IPS-15b (cell line): ENCODE measurements around the gene SCNN1A.

Experiments
- H3K27me3 ChIP-seq: one replicate; pipeline ENCODE4 v1.6.1; 2013; ENCODE audit warnings: low read length; ENCODE audit not compliant: control insufficient read depth, insufficient read depth
- H3K36me3 ChIP-seq: one replicate; pipeline ENCODE4 v1.6.1; 2013; ENCODE audit warnings: low read length; ENCODE audit not compliant: control insufficient read depth, insufficient read depth
- H3K4me1 ChIP-seq: one replicate; pipeline ENCODE4 v1.6.1; 2013; ENCODE audit warnings: mild to moderate bottlenecking, low read length; ENCODE audit not compliant: control insufficient read depth, insufficient read depth
- H3K4me3 ChIP-seq: one replicate; pipeline ENCODE4 v1.5.1; 2013; ENCODE audit warnings: low read depth, low read length
- H3K9ac ChIP-seq: one replicate; pipeline ENCODE4 v1.6.1; 2013; ENCODE audit warnings: low read depth, mild to moderate bottlenecking, low read length
- H3K9me3 ChIP-seq: one replicate; pipeline ENCODE4 v1.6.1; 2013; ENCODE audit warnings: mild to moderate bottlenecking, low read length; ENCODE audit not compliant: control insufficient read depth, insufficient read depth

The SCNN1A gene

DNA sequence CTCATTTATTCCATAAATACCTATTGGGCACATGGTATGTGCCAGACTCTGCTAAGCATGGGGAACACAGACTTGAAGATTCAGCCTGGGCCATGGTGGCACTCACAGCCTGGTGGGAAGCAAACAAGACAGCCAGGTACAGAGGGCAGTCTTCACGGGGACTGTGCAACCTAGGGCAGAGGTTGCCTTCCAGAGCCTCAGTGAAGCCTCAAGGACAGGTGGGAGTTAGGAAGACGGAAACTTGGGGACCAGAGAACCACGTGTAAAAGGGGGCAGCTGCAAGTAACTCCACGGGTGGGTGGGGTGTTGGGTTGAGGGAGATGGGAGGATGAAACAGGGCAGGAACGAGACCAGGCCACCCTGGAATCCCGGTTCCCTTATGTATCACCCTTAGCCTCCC is 7.6 kb upstream of the SCNN1A start:
- H3K4me3 ChIP-seq = no peak overlapping the region
- H3K4me1 ChIP-seq = peaks cover 13% of the 10 kb centered on the region
- no peaks in the 10 kb centered on the region for H3K9me3 ChIP-seq
- H3K9ac ChIP-seq = no peak overlapping the region
- no peaks in the 10 kb centered on the region for H3K36me3 ChIP-seq
- peaks cover 34% of the 10 kb centered on the region for H3K27me3 ChIP-seq

DNA sequence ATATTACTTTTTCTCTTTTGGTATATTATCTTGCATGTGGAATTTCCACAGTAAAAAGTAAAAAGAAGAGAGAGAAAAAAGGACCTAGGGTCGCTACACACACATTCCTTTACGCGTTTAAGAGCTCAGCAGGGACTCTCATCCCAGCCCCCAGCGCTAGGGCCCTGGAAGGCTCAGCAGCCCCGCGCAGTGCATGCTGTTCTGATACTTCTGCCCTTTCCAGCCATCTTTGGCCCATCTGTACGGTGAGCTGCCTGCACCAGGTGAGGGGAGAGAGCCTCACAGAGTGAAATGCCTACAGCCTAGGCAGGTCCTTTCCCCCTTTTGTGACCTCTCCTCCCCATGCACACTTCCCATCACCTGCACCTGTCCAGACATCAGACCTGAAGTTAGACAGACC is 7.0 kb upstream of the SCNN1A start:
- Histone ChIP-seq H3K36me3 (no peaks in the 10 kb centered on the region), H3K9me3 (no peaks in the 10 kb centered on the region), H3K4me3 (no peak overlapping the region), H3K27me3 (peaks cover 34% of the 10 kb centered on the region), H3K9ac (no peak overlapping the region), H3K4me1 (peaks cover 17% of the 10 kb centered on the region)

DNA sequence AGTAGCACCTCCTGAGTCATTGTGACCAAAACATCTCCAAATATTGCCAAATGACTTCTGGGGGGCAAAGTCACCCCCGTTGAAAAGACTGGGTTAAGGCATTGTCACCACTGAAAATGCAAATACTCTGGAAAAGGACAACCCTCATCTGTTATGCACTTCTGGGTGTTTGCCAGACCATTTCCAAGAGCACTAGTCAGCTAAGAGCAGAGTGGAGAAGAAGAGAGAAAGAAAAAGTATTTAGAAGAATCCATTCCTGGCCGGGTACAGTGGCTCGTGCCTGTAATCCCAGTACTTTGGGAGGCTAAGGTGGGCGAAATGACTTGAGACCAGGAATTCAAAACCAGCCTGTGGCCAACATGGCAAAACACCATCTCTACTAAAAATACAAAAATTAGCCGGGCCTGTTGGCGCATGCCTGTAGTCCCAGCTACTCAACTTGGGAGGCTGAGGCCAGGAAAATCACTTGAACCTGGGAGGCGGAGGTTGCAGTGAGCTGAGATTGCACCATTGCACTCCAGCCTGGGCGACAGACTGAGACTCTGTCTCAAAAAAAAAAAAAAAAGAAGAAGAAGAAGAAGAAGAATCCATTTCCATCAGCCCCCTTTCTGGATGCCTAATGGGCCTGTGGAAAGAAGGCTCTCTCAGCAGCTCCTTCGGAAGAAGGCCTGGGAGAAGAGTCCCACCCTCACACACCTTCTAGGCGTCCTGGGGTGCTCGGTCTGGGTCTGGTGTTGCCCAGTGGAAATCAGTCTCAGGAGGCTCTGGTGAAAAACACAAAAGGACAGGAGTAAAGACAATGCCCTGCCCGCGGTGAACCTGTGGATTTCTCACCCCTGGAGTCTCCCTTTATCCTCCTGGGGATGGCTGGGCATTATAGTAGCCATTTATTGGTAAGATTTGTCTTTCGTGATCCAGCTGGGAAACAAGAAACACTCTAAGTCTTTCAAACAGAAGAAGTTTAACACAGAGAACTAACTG is 5.1 kb upstream of the SCNN1A start:
- Histone ChIP-seq H3K4me3 (no peak overlapping the region), H3K9me3 (no peaks in the 10 kb centered on the region), H3K4me1 (peaks cover 30% of the 10 kb centered on the region), H3K27me3 (peaks cover 34% of the 10 kb centered on the region), H3K36me3 (no peaks in the 10 kb centered on the region), H3K9ac (no peak overlapping the region)

DNA sequence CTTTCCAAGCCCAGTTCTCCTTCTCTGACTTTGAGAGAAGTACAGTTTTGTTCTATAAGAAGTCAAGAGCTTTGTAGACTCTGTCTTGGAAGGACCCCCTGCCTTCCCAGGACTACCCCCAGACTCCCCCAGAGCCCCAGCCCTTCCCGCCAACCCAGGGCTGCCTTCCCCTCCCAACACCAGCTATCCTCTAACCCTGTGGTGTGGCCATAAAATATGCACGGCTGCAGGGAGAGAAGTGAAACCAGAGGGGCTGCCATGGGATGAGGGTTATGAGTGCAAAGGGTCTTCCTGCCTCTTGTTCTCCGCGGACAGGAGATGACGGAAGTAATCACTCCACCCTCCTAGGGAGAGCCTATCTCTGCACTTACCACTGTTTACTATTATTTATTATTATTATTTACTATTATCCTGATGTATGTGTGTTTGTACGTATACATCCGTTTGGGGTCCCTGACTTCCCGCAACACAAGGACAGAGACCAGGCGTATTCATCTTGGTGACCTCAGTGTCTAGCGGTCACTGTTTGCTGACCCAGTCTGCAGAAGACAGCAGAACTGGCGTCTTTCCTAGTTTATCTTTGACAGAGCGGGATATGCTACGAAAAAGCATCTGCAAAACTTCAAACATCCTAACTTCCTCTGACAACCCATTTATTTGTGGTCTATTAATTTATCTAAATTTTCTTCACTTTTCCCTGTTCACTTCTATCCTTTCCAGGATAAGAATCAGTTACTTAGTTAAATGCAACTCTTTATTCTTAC is 3.5 kb upstream of the SCNN1A start:
- peaks cover 30% of the 10 kb centered on the region for H3K4me1 ChIP-seq
- H3K36me3 ChIP-seq = no peaks in the 10 kb centered on the region
- H3K9ac ChIP-seq = no peak overlapping the region
- H3K4me3 ChIP-seq = no peak overlapping the region
- H3K9me3 ChIP-seq = no peaks in the 10 kb centered on the region
- peaks cover 26% of the 10 kb centered on the region for H3K27me3 ChIP-seq

DNA sequence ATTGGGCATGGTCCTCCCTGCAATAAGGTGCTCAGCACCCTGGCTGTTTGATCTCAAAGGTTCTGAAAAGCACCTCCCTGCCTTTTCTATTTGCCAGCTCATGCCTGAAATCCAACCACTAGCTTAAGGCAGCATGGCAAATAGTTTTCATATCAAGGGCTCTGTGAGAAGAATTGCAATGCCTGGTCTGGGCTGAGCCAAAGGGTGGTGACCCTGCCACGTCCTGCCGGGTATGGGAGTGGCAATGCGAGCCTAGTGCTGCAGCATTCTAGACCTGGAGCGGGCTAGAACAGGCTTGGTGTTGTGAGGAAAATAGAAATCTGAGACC is 2.3 kb upstream of the SCNN1A start:
- peaks cover 16% of the 10 kb centered on the region for H3K27me3 ChIP-seq
- no peaks in the 10 kb centered on the region for H3K9me3 ChIP-seq
- no peak overlapping the region for H3K4me3 ChIP-seq
- no peaks in the 10 kb centered on the region for H3K36me3 ChIP-seq
- peaks cover 23% of the 10 kb centered on the region for H3K4me1 ChIP-seq
- H3K9ac ChIP-seq = no peak overlapping the region

DNA sequence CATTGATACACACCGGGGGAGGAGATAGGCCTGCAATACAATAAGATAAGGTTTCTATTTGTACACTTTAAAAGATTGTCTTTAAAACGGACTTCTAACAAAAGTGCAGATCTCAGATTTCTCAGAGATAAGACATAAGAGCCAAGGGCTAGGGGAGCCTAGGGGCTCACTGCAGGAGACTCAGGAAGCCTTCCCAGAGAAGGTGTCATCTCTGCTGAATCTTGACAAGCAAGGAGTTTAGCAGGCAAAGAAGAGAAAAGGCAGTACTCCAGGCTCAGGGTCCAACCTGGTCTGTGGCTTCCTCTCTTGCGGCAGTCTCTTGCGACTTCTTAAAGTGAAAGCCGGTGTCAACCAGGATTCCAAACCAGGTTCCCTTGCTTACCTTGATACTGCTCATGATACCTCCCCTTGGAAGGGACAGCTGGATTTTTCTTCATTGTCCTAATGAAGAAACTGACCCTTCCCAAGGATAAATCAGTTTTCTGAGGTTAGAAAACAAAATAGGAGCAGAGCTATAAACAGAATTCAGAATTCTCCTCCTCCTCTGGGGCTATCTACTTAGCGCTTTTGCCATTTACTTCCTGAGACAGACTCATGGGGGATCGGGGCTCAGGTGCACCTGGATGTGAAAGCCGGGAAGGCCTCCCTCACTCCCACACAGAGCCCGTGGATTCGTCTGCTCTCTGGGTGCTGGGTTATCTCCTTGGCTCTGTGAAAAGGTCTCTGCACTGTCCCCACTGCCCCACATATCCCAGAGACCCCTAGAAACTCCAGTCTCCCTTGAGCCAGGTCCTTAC is 1.7 kb upstream of the SCNN1A start:
- H3K9ac ChIP-seq = peak overlapping the region; percentile 85

DNA sequence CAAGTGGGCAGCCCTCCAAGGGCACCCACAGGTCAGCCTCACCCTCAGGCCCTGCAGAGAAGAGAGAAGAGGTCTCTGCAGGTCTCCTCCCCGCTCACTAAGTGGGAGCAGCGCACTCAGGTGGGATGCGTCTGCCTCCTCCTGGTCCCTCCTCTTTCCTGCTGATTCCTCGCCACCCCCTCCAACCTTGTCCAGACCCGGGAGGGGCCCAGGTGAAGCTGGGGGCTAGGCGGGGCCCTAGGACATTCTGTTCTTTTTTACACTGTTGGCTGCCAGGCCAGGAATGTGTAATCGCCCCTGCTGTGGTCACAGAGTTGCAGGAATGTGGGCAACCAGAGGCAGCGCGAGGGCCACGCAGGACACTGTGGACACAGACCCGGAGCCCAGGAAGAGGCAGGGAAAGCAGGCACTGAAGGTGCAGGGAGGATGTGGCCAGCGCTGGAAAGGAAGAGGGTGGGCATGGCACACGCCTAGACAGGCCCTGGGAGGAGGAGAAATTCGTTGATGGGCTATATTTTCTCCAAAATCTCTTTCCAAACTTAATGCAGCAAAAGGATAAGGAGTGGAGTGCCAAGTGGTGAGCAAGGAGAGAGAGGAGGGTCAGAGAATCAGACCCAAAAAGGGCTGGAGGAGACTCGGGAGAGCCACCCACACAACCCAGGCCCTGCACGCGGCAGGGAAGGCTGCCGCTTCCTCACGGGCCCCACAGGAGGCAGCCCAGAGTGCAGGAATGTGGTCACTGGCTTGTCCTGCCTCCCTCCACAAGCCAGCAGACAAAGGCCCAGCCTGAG is 911 bp upstream of the SCNN1A start:
- peak overlapping the region; percentile 85 for H3K9ac ChIP-seq
- peak overlapping the region; percentile 96 for H3K4me3 ChIP-seq
- peaks cover 7% of the 10 kb centered on the region for H3K27me3 ChIP-seq
- H3K4me1 ChIP-seq = peaks cover 17% of the 10 kb centered on the region
- H3K9me3 ChIP-seq = no peaks in the 10 kb centered on the region
- no peaks in the 10 kb centered on the region for H3K36me3 ChIP-seq

More for the DNA sequence above, 1.7 kb upstream of the SCNN1A start:
- Histone ChIP-seq H3K4me3 (peak overlapping the region; percentile 96), H3K27me3 (peaks cover 12% of the 10 kb centered on the region), H3K4me1 (peaks cover 21% of the 10 kb centered on the region), H3K9me3 (no peaks in the 10 kb centered on the region), H3K36me3 (no peaks in the 10 kb centered on the region)

DNA sequence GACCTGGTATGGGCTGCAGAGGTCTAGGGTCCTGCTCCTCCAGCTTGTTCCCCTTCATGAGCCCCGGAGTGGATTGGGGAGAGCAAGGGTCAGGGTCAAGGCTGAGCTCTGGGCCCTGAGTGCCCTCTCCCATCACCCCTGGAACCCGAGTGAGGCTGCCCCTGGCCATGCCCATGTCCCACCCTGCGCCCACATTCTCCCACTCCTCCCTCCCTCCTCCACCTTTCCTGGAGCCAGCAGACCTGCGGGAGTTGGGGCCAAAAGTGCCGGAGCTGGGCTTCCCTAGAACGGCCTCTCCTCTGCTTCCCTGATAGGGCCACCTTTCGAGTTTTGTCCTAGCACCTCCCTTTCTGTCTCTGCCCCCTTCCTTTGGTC is 590 bp downstream of the SCNN1A start:
- Histone ChIP-seq H3K9ac (peak overlapping the region; percentile 84), H3K36me3 (peaks cover 4% of the 10 kb centered on the region), H3K9me3 (no peaks in the 10 kb centered on the region), H3K4me1 (peaks cover 26% of the 10 kb centered on the region), H3K27me3 (no peaks in the 10 kb centered on the region), H3K4me3 (peak overlapping the region; percentile 96)

DNA sequence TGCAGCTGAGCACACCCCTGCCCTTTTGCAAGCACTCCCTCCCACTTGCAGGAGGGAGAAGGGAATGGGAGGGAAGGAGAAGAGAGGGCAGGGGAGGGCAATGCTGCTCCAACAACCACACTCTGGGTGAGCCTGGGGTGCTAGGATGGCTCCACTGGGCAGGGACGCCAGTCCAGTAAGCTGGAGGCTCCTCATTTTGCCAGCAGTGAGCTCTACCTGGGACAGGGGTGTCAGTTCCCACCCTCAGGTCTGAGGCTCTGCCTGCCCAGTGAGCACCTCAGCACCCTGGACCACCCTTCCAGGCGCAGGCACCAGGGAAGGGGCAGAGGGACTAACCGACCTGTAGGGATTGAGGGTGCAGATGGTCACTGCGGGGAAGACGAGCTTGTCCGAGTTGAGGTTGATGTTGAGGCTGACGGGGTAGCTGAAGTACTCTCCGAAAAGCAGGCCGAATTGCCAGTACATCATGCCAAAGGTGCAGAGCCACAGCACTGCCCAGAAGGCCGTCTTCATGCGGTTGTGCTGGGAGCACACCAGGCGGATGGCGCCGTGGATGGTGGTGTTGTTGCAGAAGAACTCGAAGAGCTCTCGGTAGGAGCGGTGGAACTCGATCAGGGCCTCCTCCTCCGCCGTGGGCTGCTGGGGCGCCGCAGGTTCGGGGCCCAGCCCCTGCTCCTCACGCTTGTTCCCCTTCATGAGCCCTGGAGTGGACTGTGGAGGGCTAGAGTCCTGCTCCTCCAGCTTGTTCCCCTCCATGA is 1.2 kb downstream of the SCNN1A start:
- Histone ChIP-seq H3K4me1 (peaks cover 26% of the 10 kb centered on the region), H3K36me3 (peaks cover 4% of the 10 kb centered on the region), H3K9me3 (no peaks in the 10 kb centered on the region), H3K4me3 (peak overlapping the region; percentile 96), H3K27me3 (no peaks in the 10 kb centered on the region), H3K9ac (peak overlapping the region; percentile 84)

DNA sequence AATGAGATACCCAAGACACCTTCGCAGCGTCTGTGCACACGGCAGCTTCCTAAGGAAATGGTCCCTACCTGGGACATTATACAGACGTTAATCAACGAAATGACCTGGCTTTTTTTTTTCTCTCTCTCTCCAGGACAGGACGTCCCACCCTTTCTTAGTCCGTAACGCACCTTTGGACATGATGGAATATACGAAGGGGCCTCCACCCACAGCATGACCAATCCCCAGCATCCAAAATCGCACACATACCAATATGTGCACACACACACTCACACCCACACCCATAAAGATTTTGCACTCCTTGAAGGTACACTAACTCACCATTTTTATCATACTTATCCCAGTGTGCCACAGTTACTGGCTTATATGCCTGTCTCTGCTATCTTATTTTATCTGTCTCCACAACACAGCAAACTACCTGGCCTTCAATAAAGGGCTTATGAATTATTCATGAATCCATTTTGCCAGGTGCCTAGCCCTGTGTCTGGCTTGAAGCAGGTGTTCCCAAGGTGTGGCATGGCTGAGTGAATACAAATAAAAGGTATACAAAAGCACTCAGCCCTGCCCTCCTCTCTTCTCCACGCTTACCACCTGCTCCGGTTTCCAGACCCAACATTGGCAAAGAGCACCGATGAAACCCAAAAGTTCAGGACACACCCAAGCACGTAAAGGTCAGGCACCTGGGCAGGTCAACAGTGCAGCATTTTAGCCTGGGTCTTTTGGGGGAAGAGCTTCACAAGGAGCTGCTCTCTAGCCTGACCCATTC is 2.2 kb downstream of the SCNN1A start:
- no peaks in the 10 kb centered on the region for H3K9me3 ChIP-seq
- peaks cover 4% of the 10 kb centered on the region for H3K36me3 ChIP-seq
- H3K9ac ChIP-seq = peak overlapping the region; percentile 84
- H3K4me3 ChIP-seq = peak overlapping the region; percentile 96
- H3K4me1 ChIP-seq = peaks cover 26% of the 10 kb centered on the region
- H3K27me3 ChIP-seq = no peaks in the 10 kb centered on the region
